Stimulated activated CD4-positive, alpha-beta T cell treated with anti-CD3 and anti-CD28 coated beads, Interleukin-4, amount 100 ng/mL, for 4 hours (primary cell): ENCODE data around the gene PEX26.
"Not testable (repeated sequence)": the region's sequence is repeated elsewhere in the genome, so short reads cannot be mapped to it uniquely, and the experiment has no call there.

Source experiments
- DNase-seq, 2 experiments: peaks; one replicate each; pipeline ENCODE4 v3.0.0-alpha.2; 2020

The PEX26 gene

DNA sequence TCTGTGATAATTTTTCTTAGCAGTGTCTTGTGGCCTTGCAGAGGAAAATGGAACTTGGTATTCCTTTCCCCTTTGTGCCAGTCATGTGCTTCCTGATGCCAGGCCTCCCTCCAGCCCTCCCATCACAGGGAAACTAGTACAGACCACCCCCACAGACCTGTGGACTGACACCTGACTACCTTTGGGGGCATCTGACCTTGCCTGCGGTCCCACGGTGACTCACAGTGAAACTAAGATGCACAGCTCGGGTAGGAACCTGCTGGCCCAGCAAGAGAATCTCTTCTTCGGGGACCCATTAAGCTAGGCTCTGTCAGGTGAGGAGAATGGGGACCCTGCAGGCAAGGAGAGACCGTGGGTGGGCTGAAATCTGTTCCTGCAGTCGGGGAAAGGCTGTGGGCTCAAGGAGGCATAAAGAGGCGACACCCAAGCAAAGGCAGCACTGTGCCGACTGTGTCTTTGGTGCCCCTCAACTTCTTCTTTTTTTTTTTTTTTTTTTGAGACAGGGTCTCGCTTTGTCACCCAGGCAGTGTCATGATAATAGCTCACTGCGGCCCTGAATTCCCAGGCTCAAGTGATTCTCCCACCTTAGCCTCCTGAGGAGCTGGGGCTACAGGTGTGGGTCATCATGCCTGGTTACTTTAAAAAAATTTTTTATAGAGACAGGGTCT is 20.8 kb upstream of the PEX26 start:
- no peak for DNase-seq

- no peak for DNase-seq
Observed at GRCh38 chr22:18057568-18058209, 20.1 kb upstream of the PEX26 start.

GRCh38 chr22:18058371-18059093 is 19.3 kb upstream of the PEX26 start:
- no peak for DNase-seq

- DNase-seq, result no peak
Observed at GRCh38 chr22:18059094-18059417, 18.7 kb upstream of the PEX26 start.

DNA sequence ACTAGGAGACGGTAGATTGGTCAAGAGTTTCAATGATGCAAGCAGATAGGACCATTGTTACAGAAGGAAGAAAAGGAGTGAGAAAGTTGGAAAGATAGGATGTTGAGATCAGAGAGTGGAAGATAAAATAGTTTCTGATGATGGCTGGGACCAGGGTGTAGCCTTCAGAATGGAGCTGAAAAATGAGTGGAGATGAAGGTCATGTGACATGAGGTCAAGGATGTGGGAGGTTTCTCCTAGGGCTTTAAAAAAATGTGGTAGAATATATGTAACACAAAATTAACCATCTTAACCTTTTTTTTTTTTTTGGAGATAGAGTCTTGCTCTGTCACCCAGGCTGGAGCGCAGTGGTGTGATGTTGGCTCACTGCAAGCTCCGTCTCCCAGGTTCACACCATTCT is 18.3 kb upstream of the PEX26 start:
- no peak for DNase-seq

DNA sequence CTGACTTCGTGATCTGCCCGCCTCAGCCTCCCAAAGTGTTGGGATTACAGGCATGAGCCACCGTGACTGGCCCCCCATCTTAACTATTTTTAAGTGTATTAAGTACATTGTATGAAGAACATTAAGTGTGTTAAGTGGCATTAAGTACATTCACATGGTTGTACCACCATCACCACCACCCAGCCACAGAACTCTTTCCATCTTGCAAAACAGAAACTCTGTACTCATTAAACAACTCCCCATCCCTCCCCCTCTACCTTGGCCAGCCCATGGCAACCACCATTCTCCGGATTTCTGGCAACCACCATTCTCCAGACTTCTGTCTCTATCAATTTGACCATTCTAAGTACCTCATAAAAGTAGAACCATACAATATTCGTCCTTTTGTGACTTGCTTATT is 17.8 kb upstream of the PEX26 start:
- no peak for DNase-seq

GRCh38 chr22:18060646-18061620 is 16.9 kb upstream of the PEX26 start:
- no peak for DNase-seq

DNA sequence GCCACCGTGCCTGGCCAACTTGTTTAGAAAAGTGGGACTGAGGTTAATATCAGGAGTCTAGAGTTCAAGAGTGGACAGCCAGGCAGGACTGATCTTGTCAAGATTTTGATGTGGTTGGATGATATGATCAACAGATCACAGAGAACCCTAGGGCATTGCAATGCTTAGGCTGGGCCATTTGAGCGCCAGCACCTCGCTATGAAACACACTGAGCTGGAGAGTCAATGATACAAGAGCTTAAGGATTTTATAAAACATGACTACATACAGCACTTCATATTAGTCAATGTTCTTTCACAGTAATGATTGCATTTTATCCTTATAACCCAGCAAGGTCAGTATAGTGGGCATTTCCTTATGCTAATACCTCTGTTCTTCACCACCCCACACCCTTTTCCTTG is 15.4 kb upstream of the PEX26 start:
- no peak for DNase-seq

DNA sequence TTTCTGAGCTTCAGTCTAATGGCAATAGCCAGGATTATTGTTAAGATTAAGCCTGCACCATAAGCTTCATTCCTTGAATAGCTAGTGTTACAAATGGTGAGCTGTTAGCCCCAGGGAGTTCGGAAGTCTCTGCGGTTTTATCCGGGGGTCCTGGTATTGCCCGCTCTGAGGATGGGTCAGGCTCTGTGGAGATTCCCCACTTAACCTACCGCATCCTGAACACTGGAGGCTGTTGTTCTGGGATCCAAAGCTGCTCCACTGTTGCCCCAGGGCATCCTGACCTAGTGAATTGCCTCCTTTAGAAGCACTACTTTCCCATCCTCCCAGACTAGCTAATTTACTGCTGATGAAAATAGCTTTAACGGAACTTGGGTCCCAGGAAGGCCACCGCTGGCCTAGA is 14.5 kb upstream of the PEX26 start:
- DNase-seq, result no peak

DNA sequence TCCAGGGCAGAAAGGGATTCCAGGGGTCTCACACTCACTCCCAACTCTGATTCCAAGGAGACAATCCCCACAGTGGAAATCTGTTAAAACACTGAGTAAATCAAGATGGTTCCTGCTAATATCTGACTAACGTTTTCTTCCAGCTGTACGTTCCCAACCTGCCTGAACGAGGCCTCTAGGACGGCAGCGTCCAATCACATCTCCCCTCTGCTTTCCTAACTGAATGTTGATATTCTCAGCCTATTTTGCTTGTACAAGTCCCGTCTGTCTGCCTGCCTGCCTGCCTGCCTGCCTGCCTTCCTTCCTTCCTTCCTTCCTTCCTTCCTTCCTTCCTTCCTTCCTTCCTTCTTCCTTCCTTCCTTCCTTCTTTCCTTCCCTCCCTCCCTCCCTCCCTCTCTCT is 14.1 kb upstream of the PEX26 start:
- DNase-seq, result not testable (repeated sequence)

DNA sequence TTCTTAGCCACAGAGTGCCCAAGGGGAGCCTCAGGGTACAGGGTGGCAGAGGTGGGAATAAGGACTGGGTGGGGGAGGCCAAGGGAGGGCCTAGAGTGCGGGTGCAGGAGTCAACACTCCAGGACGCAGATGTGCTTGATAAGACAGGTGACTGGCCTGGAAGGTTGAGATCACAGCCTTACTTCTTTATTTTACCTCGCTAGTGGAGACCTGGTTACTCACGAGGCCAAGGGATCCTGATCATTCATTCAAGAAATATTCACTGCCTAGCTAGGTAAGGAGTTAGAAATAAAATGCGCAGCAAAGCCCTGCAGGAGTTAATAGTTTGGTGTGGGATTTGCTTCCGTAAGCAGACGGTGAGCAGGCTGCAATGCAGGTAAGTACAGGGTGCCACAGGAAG is 13.2 kb upstream of the PEX26 start:
- no peak for DNase-seq

- DNase-seq, result no peak
Observed at GRCh38 chr22:18065256-18065655, 12.5 kb upstream of the PEX26 start.

DNA sequence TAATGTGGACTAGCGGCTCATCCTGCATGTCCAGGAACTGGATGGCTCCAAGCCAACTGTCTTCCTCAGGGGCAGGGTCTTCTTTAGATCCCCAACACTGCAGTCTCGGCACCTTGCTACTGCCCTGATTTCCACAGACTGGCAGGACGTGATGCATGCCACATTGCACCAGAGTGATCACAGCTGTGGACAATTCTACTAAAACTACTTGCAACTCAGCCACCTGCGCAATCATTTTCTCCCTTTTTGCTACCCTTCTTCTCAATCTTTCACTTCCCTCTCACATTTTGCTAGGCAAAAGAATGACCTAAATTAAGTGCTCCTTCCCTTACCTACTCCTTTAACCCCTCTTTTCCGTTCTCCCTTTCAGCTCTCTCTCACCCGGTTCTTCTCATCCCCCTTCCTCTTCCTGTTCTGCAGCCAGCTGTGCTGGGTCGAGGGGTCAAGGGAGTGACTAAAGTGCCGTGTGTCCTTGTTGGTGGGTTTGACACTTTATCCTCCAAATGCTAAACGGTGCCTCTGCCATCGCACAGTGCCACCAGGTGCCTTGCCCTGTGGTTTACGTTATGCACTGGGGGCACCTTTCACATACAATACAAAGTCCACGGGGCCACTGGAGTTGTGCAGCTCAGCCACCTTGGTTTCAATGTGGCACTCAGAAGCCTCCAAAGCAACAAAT is 11.5 kb upstream of the PEX26 start:
- DNase-seq, result no peak

- DNase-seq, result no peak
Observed at GRCh38 chr22:18067121-18067520, 10.7 kb upstream of the PEX26 start.

DNA sequence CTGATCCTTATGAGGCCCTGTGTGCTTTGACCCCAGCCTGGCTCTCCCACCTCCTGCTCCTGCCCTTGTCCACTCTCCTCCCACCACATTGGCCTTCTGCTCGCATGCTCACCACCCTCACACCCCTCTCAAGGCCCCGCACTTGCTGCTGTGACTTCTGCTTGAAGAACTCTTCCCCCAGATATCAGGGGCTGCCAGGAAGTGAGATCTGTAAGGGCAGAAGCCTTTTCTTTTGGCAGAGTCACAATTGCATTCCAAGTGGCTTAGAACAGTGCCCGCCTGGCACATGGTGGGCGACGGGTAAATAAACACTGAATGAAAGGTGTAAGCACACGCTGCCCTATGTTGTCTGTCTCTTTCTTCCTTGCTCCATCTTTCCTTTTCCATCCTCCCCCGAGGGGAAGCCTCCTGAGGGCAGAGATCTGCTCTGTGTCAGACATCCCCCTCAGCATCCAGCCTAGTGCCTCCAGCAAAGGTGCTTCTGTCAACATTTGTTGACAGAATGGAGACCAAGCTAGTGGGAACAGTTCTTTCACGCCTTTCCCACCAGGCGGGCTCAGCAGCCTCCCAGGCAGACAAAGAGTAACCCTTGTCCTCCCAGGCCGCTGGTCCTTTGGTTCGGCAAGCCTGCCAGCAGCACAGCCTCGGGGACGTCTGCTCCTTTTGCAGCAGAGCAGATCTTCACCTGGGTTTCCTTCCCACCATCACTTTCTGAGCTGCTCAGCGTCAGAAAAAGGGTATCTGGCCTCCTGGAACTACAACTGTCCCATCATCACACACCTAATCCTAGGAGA is 10.0 kb upstream of the PEX26 start:
- DNase-seq, result no peak

GRCh38 chr22:18068381-18068988 is 9.3 kb upstream of the PEX26 start:
- no peak for DNase-seq

DNA sequence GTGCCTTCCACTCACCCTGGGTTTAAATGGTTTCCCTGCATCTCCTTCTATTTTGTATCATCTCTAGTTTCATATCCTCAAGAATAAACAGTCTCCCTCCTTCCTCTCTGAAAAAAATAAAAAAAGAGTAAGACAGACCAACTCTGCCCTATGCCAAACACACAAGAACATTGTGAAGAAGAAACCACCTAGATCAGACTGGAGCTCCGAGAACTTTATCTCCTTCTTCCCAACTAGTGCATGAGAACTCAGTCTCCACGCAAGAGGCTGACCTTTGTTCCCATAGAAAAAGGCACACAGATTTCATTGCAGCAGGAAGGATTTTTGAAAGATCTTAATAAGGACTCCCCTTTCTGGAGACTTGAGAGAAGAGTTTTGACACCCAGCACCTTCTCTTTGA is 8.7 kb upstream of the PEX26 start:
- no peak for DNase-seq

GRCh38 chr22:18070041-18070440 is 7.7 kb upstream of the PEX26 start:
- DNase-seq, result no peak

- DNase-seq, result no peak
Observed at GRCh38 chr22:18070556-18071306, 7.1 kb upstream of the PEX26 start.

DNA sequence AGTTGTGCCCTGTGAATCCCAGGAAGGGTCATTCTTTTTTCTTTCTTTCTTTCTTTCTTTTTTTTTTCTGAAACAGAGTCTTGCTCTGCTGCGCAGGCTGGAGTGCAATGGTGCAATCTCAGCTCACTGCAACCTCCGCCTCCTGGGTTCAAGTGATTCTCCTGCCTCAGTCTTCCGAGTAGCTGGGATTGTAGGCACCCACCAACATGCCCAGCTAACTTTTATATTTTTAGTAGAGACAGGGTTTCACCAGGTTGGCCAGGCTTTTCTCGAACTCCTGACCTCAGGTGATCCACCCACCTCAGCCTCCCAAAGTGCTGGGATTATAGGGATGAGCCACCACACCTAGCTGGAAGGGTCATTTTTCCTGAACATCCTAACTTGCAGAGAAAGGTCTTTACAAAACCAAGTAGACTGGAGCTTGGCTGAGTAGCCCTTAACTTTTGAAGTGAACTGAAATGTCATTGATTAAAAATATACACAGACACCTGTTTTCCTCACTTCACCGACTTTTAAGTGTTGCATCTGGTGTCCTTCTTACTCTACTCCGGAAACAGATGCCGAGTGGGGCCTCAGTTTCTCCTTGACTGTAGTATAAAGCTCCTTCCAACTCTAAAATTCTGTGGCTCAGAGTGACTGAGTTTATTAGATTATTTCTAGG is 6.4 kb upstream of the PEX26 start:
- not testable (repeated sequence) for DNase-seq
